DMS153 treated with DMSO at 0.1 percent for 48 hours (cell line): ENCODE data around the gene TLL2.

Experiments used
- DNase-seq: peaks from one replicate; lab custom pipeline; 2025; ENCODE audit not compliant: unreplicated experiment; lab: John Stamatoyannopoulos, UW

TLL2 gene

DNA sequence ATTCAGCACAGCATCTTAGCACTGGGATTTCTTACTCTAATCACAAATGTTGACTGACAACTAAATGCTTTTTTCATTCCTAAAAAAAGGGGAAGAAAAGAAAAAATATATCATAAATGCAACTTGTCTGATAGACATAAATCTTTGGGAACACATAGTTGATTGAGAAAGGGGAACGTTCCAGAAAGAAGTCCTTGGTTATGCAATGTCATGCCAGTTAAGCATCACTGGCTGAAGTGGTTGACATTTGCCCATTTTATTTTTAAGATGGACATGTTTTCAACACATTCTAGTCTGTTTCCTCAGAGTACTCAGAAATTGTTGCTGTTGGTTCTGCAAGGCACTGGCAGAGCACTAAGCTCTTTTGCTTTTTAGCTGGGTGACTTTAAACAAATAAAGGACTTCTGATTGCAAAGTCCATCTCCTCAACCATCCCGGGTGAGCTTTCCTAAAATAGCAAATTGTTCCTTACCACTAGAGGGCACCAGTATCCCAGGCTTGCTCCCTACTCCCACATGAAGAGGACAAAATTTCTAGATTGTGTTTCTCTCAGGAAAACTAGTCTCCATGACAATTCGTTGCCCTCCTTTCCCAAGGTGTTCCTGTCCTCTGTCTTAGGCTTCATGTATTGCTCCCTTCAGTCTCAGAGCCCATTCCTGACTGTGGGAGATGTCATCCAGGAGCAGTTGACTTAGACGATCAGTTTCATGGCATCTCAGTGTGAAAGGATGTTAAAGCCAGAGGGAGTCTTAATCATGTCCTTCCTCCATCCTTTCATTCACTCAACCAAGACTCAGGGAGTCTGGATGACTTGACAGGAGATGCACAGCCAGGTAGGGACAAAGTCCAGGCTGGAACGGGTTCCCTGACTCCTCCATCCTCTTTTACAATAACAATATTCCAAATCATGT is 178.9 kb downstream of the TLL2 start:
- peak; percentile 5 for DNase-seq

DNA sequence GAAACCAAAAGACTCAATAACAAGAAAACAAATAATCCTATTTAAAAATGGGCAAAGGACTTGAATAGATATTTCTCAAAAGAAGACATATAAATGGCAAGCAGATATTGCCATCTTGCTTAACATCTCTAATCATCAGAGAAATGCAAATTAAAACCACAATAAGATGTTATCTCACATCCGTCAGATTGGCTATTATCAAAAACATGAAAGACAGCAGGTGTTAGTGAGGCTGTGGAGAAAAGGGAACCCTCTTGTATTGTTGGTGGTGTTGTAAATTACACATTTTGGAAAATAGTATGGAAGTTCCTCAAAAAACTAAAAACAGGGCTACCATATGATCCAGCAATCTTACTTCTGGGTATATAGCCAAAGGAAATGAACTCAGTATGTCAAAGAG is 180.6 kb downstream of the TLL2 start:
- no peak for DNase-seq

DNA sequence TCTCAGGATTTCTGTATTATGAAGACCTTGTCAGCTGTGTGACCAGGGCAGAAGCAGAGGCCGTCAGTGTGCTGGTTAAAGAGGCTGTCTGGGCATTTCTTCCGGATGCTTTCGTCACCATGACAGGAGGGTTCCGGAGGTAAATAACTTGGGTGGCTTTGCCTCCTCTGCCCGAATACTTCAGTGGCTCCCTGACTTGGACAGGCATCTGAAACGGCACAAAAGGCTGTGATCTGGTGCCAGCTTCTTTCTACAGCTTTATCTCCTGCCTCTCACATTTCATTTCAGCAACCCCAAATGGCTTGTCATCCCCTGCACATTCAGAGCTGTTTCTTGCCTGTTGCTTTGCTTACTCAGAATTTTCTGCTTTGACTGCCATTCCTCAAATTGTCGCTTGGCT is 186.3 kb downstream of the TLL2 start:
- DNase-seq, result no peak

DNA sequence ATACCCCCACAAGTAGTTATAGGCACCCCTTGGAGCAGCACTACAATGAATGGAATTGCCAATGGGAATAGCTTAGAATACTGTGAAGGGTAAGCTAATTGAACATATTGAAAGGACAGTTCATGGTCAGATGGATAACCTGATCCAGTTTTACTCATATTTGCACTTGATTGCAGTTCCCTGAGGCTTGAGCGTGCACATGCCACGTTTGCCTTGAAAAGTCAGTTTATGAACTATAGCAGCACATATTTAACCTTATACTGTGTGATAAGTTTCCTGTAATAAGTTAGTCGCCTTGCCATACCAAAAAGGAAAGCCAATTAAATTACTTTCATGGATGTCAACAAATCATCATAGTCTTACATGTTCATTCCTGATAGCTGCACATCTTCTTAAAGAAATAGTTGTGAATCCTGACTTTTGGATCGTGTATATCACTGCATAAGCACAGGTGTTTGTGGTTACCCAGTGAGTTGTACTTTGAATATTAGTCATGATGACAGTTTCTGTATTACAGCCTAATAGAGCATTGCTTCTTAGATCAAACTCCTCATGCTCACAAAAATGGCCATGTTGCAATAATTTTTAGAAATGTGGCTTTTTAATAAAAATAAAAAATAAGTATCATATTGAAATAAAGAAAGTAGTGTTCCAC is 187.9 kb downstream of the TLL2 start:
- no peak for DNase-seq

DNA sequence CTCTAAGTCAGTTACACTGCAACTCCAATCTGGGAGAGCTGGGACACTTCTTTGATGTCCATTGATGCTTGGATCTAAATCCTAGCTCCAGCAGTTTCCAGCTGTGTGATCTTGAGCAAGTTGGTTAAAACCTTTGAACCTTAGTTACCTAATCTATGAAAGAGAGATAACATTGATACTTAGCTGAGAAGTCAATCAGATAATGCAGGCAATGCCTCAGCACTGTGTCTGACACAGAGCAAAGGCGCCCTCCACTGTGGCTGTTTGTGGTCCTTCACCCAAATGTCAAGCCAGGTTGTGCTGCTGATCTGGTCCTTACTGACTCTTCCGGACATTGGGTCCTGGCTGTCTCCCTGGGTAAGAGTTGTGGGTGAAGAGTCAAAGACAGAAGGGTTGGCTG is 189.3 kb downstream of the TLL2 start:
- no peak for DNase-seq

DNA sequence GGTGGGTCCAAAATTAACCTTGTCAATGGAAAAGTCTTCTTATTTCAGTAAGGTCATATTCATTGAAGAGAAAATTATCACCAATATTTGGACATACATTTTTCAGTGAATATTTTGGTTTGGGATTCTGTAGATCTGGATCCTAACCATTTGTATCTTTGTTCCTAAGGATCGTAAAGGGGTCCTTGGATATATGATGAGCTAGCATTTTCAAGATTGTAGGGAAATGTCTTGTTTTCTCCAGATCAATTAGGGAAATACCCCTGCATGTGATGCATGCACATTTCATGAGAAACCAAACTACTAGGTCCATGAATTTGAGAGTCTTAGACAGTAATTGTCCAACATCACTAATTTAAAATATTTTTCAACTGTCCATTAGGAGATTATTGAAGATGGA is 191.5 kb downstream of the TLL2 start:
- DNase-seq, result no peak

DNA sequence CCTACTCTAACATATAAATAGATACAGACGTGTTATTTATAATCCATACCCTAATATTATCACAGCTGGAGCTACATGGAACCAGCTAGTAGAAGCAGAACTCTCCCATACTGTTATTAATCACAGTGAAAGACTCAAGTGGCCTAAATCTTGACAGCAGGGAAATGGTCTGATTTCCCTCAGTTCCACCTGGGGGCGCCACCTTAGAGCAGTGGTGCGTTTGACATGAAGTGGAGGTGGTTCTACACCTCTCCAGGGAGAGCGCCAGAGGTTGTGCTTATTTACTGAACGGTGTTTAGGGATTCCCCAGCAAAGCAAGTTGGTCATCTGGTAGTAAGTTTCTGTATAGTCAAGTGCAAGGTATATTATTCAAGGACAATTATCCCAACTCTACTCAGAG is 191.9 kb downstream of the TLL2 start:
- DNase-seq, result no peak

DNA sequence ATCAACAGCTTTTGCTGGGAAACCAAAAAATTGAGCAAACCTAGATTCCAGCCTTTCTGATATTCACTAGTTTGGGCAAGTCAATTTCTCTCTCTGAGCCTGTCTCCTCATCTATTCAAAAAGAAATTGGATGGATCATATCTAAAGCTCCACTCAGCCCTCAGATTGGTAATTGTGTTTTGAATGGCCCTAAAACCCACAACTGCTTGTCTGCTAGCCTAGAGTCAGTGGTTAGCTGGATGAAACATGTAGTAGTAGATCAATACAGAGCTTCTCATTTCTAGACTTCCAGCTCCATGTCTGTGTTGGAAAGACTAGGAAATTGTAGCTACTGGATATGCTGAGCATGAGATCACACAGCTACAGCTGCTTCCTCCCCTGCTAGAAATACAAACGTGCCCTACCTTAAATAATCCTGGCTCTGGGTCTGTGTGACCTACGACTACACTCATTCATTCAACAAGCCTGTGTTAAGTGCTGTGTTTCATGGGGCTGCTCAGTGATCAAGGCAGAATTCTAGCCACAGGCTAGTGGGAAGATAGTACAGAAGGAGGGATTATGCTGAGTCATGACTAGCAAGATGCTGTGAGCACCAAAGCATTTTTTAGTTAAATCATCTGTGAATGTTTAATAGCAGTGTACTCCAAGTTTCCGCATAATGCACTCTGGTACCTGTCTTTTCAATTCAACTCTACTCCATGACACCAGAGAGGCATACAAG is 193.8 kb downstream of the TLL2 start:
- no peak for DNase-seq

DNA sequence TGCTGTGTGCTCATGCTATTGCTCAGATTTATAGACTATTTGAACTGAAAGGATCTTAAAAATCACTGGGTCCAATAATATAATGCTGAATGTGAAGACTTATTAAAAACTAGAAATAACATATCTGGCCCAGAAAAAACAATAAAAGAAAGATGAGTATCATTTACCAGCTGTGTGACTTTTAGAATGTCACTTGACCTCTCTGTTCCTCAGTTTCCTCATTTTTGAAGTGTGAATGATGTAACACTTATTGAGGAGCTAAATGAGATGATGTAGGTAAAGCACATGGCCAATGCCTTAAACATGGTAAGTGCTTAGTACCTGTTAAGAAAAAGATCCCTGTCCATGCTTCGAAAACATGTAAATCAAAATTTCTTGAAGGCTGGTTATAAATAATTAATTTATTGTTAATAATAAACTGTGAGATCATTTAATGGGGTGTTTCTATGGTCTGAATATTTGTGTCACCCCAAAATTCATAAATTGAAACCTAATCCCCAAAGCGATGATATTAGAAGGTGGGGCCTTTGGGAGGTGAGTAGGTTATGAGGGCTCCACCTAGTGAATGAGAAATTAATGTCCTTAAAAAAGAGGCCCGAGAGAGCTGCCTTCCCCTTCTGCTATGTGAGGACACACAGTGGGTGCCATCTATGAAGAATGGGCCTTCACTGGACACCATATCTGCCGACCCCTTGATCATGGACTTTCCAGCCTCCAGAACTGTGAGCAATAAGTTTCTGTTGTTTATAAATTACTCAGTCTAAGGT is 196.5 kb downstream of the TLL2 start:
- no peak for DNase-seq
